ENCODE data around the gene SLF1. TPM values are rescaled to one million over a fixed set of nuclear protein-coding genes. Genes with fewer than 3 reads are reported as not detected.

The SLF1 gene
- total RNA-seq, 2 donors from 2014 or later, result 2.3 to 11.2 TPM

DNA sequence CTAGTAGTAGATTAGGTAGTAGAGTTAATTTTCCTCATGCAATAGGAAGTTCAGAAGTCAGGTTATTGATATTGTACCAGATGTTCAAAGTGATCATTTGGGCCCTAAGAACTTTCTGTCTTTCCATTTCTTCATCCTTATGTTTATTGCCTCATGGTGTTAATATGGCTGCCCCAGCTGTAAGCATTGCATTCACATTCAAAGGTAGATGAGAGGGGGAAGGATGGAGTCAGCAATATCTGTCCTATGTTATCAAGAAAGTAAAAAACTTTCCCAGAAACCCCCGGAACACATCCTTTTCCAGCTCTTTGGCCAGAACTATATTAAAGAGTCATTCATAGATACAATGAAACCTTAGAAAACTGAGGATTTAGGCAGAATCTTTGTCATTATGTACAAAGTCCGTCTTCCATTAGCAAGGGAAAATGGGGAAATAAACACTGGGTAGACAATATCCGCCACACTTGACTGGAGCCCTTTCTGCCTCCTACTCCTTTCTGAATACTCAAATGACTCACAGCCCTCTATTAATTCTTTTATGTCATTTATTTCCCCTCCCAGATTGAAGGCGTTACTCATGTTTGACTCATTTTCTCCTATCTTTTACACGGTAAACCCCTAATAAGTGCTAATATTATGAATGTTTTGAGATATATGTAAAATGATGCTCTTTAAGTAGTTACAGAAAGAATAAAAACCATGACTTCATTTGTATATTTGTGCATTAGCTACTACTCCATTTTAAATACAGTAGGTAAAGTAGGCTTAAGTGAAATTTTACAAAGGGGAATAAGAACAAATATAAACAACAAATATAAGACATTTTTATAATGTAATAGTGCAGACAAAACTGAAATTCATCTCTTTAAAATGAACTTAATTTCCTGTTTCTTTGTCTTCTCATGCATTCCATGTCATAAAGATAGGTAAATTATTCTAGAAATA, 127.6 kb downstream of the SLF1 start:
- WGBS, 2 donors, result 79 to 83% methylated on average over 5 of the region's 5 CpGs
- H3K9me3 ChIP-seq, result no peaks in the 10 kb centered on the region
- H3K27ac ChIP-seq, result no peak overlapping the region
- no peak overlapping the region for H3K4me3 ChIP-seq
- no peaks in the 10 kb centered on the region for H3K36me3 ChIP-seq (replicated peaks in 1 of 2; ENCODE audit: insufficient read depth in 1 of 2, low read depth in 2 of 2)
- ATAC-seq, result no peak
- no peaks in the 10 kb centered on the region for H3K27me3 ChIP-seq
- intact Hi-C loops (cut with DNase I), result no loop called here
- no peak for DNase-seq
- H3K4me1 ChIP-seq, result no peaks in the 10 kb centered on the region
- TF ChIP-seq, protein P1, sequence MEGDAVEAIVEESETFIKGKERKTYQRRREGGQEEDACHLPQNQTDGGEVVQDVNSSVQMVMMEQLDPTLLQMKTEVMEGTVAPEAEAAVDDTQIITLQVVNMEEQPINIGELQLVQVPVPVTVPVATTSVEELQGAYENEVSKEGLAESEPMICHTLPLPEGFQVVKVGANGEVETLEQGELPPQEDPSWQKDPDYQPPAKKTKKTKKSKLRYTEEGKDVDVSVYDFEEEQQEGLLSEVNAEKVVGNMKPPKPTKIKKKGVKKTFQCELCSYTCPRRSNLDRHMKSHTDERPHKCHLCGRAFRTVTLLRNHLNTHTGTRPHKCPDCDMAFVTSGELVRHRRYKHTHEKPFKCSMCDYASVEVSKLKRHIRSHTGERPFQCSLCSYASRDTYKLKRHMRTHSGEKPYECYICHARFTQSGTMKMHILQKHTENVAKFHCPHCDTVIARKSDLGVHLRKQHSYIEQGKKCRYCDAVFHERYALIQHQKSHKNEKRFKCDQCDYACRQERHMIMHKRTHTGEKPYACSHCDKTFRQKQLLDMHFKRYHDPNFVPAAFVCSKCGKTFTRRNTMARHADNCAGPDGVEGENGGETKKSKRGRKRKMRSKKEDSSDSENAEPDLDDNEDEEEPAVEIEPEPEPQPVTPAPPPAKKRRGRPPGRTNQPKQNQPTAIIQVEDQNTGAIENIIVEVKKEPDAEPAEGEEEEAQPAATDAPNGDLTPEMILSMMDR (IDR thresholded peaks at IDR 0.05), result no peak
- TF ChIP-seq POLR2A (IDR thresholded peaks at IDR 0.05), result no peak

DNA sequence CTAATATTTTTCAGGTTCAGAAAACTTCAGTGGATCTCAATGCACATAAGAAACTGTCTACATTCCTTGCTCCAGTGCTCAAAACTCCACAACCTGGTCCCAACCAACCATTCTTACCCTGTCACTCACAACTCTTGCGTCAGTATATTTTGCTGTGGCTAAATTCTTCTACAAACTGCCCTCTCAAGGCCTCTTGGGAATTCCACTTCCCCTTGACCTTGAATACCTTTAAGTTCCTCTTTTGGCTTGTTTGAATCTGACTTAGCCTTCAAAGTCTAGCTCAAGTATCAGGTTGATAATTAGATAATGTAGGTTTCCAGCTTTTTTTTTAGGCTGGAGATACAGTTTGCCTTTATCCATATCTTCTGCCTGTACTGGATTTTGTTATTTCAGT, 128.3 kb downstream of the SLF1 start:
- no peak for DNase-seq
- no peak for ATAC-seq

More for the DNA sequence above, 128.3 kb downstream of the SLF1 start:
- Histone ChIP-seq H3K9me3 (no peaks in the 10 kb centered on the region), H3K27ac (no peak overlapping the region), H3K4me3 (no peak overlapping the region), H3K27me3 (no peaks in the 10 kb centered on the region), H3K4me1 (no peaks in the 10 kb centered on the region), H3K36me3 (replicated peaks in 1 of 2; ENCODE audit: insufficient read depth in 1 of 2, low read depth in 2 of 2) (no peaks in the 10 kb centered on the region)
- no peak for TF ChIP-seq POLR2A (IDR thresholded peaks at IDR 0.05)
- TF ChIP-seq, protein P1 (IDR thresholded peaks at IDR 0.05), result no peak
- intact Hi-C loops (cut with DNase I), result no loop called here
- WGBS, 2 donors, result 48 to 77% methylated on average over 1 of the region's 1 CpG

Other genes with a start within 250 kb of the SLF1 start
- gene KIAA0825, start 65 bp upstream of the SLF1 start, total RNA-seq, result 1 to 10 TPM; 5.7 to 6.6 TPM

Data from body of pancreas (tissue), 4 donors.